Chondrocyte (in vitro differentiated cells): Measurements from ENCODE around the gene LGI4. TPM values are rescaled to one million over a fixed set of nuclear protein-coding genes. Genes with fewer than 3 reads are reported as not detected.

Source experiments
- DNase-seq: peaks from one replicate; pipeline ENCODE4 v3.0.0; 2021; ENCODE audit warnings: mixed read lengths, low spot score
- H3K27ac Mint-ChIP-seq: one replicate; pipeline ENCODE4 v1.8.0; 2021; ENCODE audit warnings: mild to moderate bottlenecking, moderate library complexity, mixed read lengths; ENCODE audit not compliant: unreplicated experiment
- H3K27me3 Mint-ChIP-seq: 2 replicates; pipeline ENCODE4 v1.8.0; 2021; ENCODE audit warnings: low read depth, mixed read lengths
- H3K36me3 Mint-ChIP-seq: 2 replicates; pipeline ENCODE4 v1.8.0; 2021; ENCODE audit warnings: low read depth, mixed read lengths
- H3K4me1 Mint-ChIP-seq: 2 replicates; pipeline ENCODE4 v1.8.0; 2021; ENCODE audit warnings: low read depth, mild to moderate bottlenecking, mixed read lengths
- H3K4me3 Mint-ChIP-seq: one replicate; pipeline ENCODE4 v1.8.0; 2021; ENCODE audit warnings: mild to moderate bottlenecking, moderate library complexity, mixed read lengths; ENCODE audit not compliant: unreplicated experiment
- H3K9me3 Mint-ChIP-seq: 2 replicates; pipeline ENCODE4 v1.8.0; 2021; ENCODE audit warnings: low read depth, mixed read lengths
- total RNA-seq: library from RNA; stranded (reverse); gene quantifications from 3 replicates; pipeline ENCODE4 v1.2.1, GENCODE V29; 2021
- TF ChIP-seq, protein P1 (sequence below): fragments of 200-600 bp; sonication (generic); IDR thresholded peaks from 2 replicates; pipeline ENCODE4 v1.5.0; 2021; ENCODE audit warnings: antibody characterized with exemption, mild to moderate bottlenecking, moderate library complexity

Gene LGI4
- total RNA-seq, 1 donor from 2014 or later, result 1.3 TPM

- Mint-ChIP-seq H3K4me3 (peak within 1 kb of the TSS; percentile 57), H3K27me3 (peaks cover 18% of the 10 kb centered on the region), H3K4me1 (peaks cover 11% of the 10 kb centered on the region), H3K36me3 (no peaks in the 10 kb centered on the region), H3K9me3 (no peaks in the 10 kb centered on the region), H3K27ac (no peak within 1 kb of the TSS)
- DNase-seq, result no peak
- TF ChIP-seq, protein P1, sequence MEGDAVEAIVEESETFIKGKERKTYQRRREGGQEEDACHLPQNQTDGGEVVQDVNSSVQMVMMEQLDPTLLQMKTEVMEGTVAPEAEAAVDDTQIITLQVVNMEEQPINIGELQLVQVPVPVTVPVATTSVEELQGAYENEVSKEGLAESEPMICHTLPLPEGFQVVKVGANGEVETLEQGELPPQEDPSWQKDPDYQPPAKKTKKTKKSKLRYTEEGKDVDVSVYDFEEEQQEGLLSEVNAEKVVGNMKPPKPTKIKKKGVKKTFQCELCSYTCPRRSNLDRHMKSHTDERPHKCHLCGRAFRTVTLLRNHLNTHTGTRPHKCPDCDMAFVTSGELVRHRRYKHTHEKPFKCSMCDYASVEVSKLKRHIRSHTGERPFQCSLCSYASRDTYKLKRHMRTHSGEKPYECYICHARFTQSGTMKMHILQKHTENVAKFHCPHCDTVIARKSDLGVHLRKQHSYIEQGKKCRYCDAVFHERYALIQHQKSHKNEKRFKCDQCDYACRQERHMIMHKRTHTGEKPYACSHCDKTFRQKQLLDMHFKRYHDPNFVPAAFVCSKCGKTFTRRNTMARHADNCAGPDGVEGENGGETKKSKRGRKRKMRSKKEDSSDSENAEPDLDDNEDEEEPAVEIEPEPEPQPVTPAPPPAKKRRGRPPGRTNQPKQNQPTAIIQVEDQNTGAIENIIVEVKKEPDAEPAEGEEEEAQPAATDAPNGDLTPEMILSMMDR, result no peak
Measured at GRCh38 chr19:35115177-35115951, 19.5 kb downstream of the LGI4 start, which contains the start of gene FXYD3. Gene FXYD3 (plus strand): TSS chr19:35115823. CDS start chr19:35119377, 3,554 bp downstream.

DNA sequence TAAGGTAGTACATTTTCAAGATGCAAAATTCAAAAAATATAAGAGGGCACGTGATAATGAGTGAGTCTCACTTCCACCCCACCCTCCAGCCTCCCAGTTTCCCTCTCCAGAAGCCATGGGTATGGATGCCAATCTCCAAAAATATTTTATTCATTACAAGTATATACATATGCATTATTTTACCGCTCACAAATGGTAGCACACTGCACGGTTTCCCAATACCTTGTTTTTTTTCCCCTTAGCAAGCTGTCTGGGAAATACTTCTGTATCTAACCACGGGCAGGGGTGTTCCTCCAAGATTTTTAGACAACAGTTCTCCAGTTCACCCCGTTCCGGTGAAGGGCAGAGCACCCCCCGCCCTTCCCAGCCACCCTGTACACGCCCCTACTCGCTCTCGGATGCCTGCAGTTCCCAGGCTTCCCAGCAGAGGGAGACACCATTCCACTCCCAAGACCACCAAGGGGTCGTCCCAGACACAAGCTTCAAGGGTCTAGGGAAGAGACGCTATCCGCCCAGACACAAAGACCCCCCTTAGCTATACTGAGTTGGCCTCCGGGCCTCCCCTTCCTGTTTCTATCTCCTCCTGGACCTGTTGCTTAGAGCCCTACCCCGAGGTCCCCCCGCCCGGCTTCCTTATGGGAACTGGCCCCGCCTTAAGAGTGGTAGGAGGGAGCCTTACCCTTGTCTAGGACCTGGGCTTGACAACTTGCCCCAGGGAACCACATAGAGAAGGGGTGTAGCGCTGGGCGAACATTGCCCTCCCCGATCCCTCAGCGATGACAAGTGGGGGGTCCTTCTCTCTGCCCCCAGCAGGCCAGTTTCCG, 20.3 kb downstream of the LGI4 start:
- H3K4me1 Mint-ChIP-seq, result peaks cover 8% of the 10 kb centered on the region
- no peak for DNase-seq
- no peak overlapping the region for H3K27ac Mint-ChIP-seq
- H3K4me3 Mint-ChIP-seq, result peak overlapping the region; percentile 57
- TF ChIP-seq, protein P1, result peak; percentile 95
- peaks cover 18% of the 10 kb centered on the region for H3K27me3 Mint-ChIP-seq
- H3K9me3 Mint-ChIP-seq, result no peaks in the 10 kb centered on the region
- H3K36me3 Mint-ChIP-seq, result no peaks in the 10 kb centered on the region

DNA sequence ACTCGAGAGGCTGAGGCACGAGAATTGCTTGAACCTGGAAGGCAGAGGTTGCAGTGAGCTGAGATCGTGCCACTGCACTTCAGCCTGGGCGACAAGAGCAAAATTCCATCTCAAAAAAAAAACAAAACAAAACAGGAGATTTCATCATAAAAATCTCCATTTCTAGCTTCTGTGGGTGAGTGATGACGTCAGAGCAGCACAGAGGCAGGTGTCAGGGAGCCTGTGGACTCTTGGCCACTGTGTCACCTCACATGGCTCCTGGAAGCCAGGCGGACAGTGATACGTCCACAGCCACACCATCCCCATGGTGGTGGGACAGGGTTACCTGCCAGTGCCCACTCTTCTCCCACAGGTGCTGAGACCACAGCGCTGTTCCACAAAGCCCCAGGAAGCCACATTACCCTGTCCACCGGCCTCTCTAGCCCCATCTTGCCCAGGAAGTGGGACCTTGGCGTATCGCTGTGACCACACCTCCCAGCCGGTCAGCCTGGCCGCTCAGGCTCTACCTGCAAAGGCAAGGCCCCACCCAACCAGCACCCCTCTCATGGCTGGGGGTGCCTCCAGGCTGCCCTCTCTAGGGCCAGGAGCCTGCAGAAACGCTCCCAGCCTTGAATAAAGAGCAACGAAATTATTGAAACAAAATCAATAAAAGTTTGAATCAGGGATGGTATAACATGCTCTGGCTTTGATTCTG, 21.7 kb downstream of the LGI4 start:
- Mint-ChIP-seq H3K4me3 (no peak overlapping the region), H3K9me3 (no peaks in the 10 kb centered on the region), H3K36me3 (no peaks in the 10 kb centered on the region)

GRCh38 chr19:35110974-35111373, 23.9 kb downstream of the LGI4 start:
- Mint-ChIP-seq H3K4me3 (no peak overlapping the region), H3K36me3 (no peaks in the 10 kb centered on the region), H3K27ac (no peak overlapping the region), H3K4me1 (peaks cover 8% of the 10 kb centered on the region), H3K9me3 (no peaks in the 10 kb centered on the region), H3K27me3 (peaks cover 15% of the 10 kb centered on the region)
- DNase-seq, result no peak
- TF ChIP-seq, protein P1, result no peak

More for the DNA sequence above, 21.7 kb downstream of the LGI4 start:
- H3K4me1 Mint-ChIP-seq, result peaks cover 8% of the 10 kb centered on the region
- TF ChIP-seq, protein P1, result no peak
- peaks cover 21% of the 10 kb centered on the region for H3K27me3 Mint-ChIP-seq
- no peak overlapping the region for H3K27ac Mint-ChIP-seq
- no peak for DNase-seq
